AG04450 (cell line): ENCODE data around the gene PDX1. TPM values are rescaled to one million over a fixed set of nuclear protein-coding genes. Genes with fewer than 3 reads are reported as not detected.

Experiments
- CTCF ChIA-PET: fragments of 300-600, 350-600 bp; formaldehyde crosslinking; extraction: SDS; loops from one replicate; lab custom pipeline; 2022; ENCODE audit warnings: antibody characterized with exemption, inconsistent platforms; lab: Charles Lee
- POLR2A ChIA-PET: fragments of 350-600 bp; formaldehyde crosslinking; extraction: SDS; loops from one replicate; lab custom pipeline; 2021; ENCODE audit warnings: antibody characterized with exemption, inconsistent platforms; lab: Yijun Ruan, JAX
- DNase-seq: peaks from one replicate; pipeline ENCODE4 v3.0.0-alpha.2; 2011; ENCODE audit warnings: low read depth, low spot score
- H3K27ac ChIP-seq: one replicate; pipeline ENCODE4 v1.5.1; 2012; ENCODE audit warnings: low read depth, low read length, control low read depth
- H3K27me3 ChIP-seq: one replicate; pipeline ENCODE4 v1.6.0; 2012; ENCODE audit warnings: low read length; ENCODE audit not compliant: control insufficient read depth, insufficient read depth
- H3K4me3 ChIP-seq: 2 replicates; pipeline ENCODE4 v1.5.1; 2011; ENCODE audit warnings: mild to moderate bottlenecking, low read depth, low read length, control low read depth
- H3K9me3 ChIP-seq: 2 replicates; pipeline ENCODE4 v1.5.1; 2012; ENCODE audit warnings: low read length; ENCODE audit not compliant: control insufficient read depth, insufficient read depth
- polyA plus RNA-seq: library from polyadenylated mRNA; depleted of rRNA; stranded (reverse); fragments of >200 nt; gene quantifications from 2 replicates; pipeline ENCODE4 v1.2.3, GENCODE V29; 2011
- TF ChIP-seq, protein P1 (sequence below): IDR thresholded peaks from 2 replicates; pipeline ENCODE4 v1.5.1; 2011; ENCODE audit warnings: low read depth, low read length, control low read depth, inconsistent platforms

The PDX1 gene
- polyA plus RNA-seq, 1 experiment: not detected

DNA sequence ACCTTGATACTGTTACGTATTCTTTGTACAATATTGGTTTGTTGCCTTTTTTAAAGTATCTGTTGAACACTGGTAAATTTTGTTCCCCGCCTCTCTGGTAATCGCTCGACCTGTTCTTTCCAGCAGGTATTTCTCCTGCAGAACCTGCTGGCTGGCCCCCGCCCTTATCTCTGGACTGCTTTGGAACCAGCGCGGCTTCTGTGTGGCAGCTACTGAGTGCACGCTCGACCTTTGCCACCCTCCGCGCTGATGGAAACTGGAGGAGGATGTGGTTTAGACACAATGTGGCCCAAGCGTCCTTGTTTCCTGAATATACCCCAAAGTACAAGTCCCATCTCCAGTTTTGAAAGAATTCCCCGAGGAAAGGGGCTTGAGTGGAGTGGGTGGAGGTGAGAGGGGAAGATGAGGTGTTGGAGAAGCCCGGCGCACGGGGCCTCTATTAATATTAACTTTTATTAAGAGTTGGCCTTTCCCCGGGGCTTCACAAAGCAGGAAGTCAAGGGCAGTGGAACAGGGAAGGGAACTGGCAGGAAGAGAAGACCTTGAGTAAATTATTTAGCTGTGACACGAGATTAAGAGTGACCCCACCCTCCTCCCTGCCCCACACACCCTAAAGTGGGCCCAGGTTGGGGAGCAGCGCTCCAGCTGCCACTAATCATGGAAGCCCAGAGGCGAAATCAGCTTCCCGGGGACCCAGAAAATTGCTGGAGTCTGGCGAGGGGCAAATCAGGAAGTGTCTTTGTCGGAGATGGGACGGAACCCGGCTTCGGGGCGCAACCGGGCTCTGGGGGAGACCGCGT, 33.3 kb downstream of the PDX1 start:
- TF ChIP-seq, protein P1, sequence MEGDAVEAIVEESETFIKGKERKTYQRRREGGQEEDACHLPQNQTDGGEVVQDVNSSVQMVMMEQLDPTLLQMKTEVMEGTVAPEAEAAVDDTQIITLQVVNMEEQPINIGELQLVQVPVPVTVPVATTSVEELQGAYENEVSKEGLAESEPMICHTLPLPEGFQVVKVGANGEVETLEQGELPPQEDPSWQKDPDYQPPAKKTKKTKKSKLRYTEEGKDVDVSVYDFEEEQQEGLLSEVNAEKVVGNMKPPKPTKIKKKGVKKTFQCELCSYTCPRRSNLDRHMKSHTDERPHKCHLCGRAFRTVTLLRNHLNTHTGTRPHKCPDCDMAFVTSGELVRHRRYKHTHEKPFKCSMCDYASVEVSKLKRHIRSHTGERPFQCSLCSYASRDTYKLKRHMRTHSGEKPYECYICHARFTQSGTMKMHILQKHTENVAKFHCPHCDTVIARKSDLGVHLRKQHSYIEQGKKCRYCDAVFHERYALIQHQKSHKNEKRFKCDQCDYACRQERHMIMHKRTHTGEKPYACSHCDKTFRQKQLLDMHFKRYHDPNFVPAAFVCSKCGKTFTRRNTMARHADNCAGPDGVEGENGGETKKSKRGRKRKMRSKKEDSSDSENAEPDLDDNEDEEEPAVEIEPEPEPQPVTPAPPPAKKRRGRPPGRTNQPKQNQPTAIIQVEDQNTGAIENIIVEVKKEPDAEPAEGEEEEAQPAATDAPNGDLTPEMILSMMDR: no peak
- ChIA-PET POLR2A (interaction anchor here (0.6 to 0.7 kb wide), 2 partner anchors 130 to 859 kb away, joined by 3 to 5 read pairs; no protein-coding TSS in a partner anchor), CTCF (interaction anchor here (0.6 to 4.9 kb wide), 27 partner anchors 10 to 592 kb away, joined by 3 to 42 read pairs (median 5); partner anchors contain the start of genes LNX2 and URAD)
- Histone ChIP-seq H3K9me3 (no peaks in the 10 kb centered on the region; the same call in 1 of the 2 replicates), H3K27me3 (peaks cover 47% of the 10 kb centered on the region), H3K4me3 (peak overlapping the region; percentile 43), H3K27ac (no peak overlapping the region)
- DNase-seq: no peak

DNA sequence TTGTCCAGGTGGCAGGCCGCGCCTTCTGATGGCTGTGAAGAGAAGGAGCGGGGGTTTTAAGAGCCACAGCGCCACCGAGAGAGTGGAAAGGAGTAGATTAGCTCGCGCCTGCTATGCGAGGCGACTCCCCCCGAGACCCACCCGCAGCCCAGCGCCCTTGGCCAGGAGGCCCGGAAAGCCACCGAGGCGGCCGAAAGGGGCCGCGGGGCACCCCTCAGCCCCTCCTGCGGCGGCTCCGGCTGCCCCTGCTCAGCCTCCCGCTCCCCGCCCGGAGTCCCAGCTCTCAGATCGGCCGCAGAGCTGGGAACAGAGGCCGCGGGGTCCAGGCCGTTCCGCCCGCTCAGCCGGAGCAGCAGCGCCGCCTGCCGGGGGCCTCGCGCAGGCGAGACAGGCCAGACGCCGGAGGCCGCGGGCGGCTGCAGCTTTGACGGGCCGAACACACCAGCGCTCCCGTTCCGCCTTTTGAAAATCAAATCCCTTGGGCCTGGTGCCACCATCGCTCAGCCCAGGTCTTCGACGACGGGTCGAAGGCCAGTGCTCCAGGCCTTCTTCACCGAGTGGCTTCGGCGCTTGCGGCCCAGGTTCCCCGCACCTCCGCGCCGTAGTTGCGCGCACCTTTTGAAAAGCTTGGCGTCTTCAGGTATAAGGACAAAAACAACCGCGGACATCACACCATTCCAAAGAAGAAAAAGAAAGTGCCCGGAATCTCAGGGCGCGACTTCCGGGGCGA, 34.0 kb downstream of the PDX1 start:
- ChIA-PET CTCF (interaction anchor here (0.6 to 4.9 kb wide), 36 partner anchors 9 to 1929 kb away, joined by 3 to 42 read pairs (median 4); partner anchors contain the start of genes LNX2 and URAD), POLR2A (interaction anchor here (0.6 to 0.7 kb wide), 2 partner anchors 131 to 860 kb away, joined by 3 to 5 read pairs; no protein-coding TSS in a partner anchor)
- H3K27ac ChIP-seq: no peak overlapping the region
- TF ChIP-seq, protein P1: peak; percentile 73
- H3K4me3 ChIP-seq: peak overlapping the region; percentile 53
- H3K27me3 ChIP-seq: peaks cover 51% of the 10 kb centered on the region
- peak; percentile 10 for DNase-seq
- no peaks in the 10 kb centered on the region; the same call in 1 of the 2 replicates for H3K9me3 ChIP-seq

GRCh38 chr13:27954406-27954851, 34.6 kb downstream of the PDX1 start:
- peak overlapping the region; percentile 53; the same call in 1 of the 2 replicates for H3K4me3 ChIP-seq
- TF ChIP-seq, protein P1: no peak
- H3K27ac ChIP-seq: no peak overlapping the region
- peaks cover 57% of the 10 kb centered on the region for H3K27me3 ChIP-seq
- no peaks in the 10 kb centered on the region; the same call in 1 of the 2 replicates for H3K9me3 ChIP-seq
- POLR2A ChIA-PET: no interaction called here
- CTCF ChIA-PET: interaction anchor here (0.6 to 4.9 kb wide), 29 partner anchors 8 to 1930 kb away, joined by 3 to 42 read pairs (median 5); partner anchors contain the start of gene URAD
- DNase-seq: no peak

- H3K4me3 ChIP-seq: no peak overlapping the region
- CTCF ChIA-PET: interaction anchor here (0.8 to 4.9 kb wide), 13 partner anchors 12 to 1025 kb away, joined by 3 to 42 read pairs (median 9); no protein-coding TSS in a partner anchor
- no peak for DNase-seq
- H3K27ac ChIP-seq: no peak overlapping the region
- H3K9me3 ChIP-seq: no peaks in the 10 kb centered on the region; the same call in 1 of the 2 replicates
- POLR2A ChIA-PET: no interaction called here
- TF ChIP-seq, protein P1: no peak
- peaks cover 64% of the 10 kb centered on the region for H3K27me3 ChIP-seq
Measured at GRCh38 chr13:27955014-27955591, 35.3 kb downstream of the PDX1 start.
